CD4-positive, alpha-beta T cell treated with Interleukin-17A for 4 hours (primary cell): Measurements from ENCODE around the gene PCNX1.
A peak's percentile ranks its signal among the peaks of the same experiment; 100 is the strongest.

Experiments
- DNase-seq: peaks from one replicate; pipeline ENCODE4 v3.0.0-alpha.2; 2020; ENCODE audit warnings: mixed read lengths

Gene PCNX1

GRCh38 chr14:70889555-70889954, 17.7 kb upstream of the PCNX1 start:
- no peak for DNase-seq

DNA sequence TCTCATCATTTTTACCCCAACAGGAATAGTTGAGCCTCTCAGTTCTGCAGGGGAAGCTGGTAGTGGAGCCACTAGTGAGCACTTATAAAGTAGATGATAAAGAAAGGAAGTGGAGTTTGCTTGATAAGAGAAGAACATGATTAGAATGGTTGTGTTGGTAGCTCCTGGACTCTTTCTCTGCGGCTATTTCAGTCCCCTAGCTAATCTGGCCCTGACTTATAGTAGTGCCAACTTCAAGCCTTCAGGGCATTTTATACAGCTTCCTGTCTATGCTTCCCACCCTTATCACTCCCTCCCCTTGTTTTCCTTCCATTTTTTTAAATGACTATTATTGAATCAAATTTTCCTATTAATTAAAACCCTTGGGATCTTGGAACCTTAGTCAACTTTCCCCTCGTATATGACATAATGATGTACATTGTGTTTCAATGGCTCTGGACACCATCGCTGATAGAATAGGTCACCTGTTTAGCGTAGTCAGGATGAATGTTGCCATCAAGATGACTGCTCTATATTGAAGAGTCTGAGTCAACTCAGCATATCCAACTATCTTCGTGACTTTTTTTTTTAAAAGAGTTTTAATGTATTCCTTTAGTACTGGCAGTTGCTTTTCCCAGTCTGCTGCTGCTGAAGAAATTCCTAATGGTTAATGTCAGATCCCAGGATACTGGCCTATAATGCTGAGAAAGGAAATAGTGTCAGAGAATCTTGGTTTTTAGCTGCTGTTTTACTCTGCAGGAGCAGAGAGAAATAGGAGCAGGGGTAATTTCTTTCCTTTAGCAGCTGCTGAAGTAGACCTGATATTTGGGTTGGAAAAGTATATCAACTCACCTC, 16.2 kb upstream of the PCNX1 start:
- no peak for DNase-seq

GRCh38 chr14:70891737-70892136, 15.5 kb upstream of the PCNX1 start:
- DNase-seq, result no peak

DNA sequence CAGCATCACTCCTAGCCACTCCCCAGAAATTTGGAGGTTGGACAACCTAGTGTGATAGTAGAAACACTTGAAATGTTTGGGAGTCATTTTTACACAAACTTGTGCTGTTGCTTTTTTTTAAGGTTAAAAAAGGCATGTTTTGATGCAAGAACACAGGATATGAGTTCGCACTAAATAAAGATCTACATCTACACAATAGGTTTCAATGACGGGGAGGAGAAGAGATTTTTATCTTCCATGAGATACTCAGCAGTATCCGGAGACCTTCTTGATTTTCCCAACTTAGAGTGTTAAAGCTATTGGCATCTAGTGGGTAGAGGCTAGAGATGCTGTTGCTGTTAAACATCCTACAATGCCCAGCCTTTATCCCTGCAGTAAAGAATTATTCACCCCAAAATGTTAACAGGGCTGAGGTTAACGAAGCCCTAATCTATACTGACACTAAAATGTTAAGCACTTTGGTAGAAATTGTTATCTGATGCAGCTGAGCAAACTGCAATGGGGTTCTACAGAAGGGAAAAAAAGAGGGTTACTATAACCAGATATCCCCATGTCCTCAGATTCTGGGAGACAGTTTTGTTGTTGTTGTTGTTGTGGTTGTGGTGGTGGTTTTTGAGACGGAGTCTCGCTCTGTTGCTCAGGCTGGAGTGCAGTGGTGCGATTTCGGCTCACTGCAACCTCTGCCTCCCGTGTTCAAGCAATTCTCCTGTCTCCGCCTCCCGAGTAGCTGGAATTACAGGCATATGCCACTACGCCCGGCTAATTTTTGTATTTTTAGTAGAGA, 14.0 kb upstream of the PCNX1 start:
- no peak for DNase-seq

- DNase-seq, result peak; percentile 27
Measured at GRCh38 chr14:70893858-70894291, 13.4 kb upstream of the PCNX1 start.

DNA sequence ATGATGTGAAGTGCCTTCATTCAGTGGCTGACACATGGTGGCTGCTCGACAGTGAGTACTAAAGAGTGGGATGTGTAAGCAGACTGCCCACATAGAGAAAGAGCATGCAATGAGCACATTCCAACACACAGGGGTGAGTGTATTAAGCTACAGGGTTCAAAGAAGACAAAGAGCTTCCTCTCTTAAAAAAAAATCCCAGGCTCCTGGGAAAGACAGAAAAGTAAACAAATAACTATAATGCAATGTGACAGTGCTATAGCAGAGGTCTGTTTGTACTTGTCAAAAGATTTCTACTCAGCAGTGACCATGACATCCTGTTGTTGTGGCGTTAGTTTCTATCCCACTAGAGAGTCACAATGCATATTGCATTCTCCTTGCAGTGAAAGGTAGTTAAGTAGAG, 12.4 kb upstream of the PCNX1 start:
- DNase-seq, result no peak

DNA sequence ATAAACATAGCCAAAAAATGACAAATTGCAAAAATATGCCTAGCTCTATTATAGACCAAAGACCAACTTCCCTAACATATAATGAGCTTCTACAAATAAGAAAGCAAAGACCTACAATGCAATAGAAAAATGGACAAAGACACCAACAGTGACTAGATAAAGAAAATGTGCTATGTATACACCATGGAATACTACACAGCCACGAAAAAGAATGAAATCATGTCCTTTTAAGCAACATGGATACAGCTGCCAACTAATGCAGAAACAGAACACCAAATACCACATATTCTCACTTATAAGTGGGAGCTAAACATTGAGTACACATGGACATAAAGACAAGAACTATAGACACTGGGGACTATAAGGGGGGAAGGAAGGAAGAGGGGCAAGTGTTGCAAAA, 10.9 kb upstream of the PCNX1 start:
- DNase-seq, result no peak

DNA sequence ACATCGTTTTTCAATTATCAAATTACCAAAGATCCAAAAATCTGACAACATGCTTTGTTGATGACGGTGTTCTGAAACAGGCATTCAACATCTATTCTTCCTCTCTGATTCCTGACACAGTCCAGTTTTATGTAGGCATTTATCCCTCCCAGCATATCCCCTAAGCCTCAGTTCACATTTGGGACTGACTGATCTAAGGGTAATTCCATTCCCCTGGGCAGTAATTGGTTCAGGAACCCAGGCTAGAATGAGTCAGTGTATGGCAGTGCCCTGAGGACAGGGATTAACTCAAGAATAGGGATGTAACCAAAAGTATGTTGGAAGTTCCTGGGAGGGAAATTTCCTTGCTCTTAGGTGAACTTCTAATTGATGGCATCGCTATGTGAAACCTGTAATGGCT, 10.3 kb upstream of the PCNX1 start:
- DNase-seq, result no peak

DNA sequence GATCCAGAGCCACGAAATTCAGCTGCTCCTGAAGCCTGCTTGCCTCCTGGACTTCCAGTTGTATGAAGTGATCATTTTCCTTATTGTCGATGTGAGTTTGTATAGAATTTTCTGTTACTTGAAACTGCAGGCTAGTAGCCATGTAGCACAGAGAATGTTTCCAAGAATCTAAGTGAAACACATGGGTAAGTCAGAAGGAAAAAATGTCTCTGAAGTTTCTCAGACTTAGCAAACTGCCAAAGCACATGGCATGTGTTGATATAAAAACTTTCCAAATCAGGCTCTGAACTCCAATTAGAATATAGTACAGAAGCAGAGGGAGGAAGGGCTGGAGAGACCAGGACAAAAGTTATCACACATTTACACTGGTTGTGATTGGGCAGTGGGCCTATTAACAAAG, 9.8 kb upstream of the PCNX1 start:
- DNase-seq, result no peak

DNA sequence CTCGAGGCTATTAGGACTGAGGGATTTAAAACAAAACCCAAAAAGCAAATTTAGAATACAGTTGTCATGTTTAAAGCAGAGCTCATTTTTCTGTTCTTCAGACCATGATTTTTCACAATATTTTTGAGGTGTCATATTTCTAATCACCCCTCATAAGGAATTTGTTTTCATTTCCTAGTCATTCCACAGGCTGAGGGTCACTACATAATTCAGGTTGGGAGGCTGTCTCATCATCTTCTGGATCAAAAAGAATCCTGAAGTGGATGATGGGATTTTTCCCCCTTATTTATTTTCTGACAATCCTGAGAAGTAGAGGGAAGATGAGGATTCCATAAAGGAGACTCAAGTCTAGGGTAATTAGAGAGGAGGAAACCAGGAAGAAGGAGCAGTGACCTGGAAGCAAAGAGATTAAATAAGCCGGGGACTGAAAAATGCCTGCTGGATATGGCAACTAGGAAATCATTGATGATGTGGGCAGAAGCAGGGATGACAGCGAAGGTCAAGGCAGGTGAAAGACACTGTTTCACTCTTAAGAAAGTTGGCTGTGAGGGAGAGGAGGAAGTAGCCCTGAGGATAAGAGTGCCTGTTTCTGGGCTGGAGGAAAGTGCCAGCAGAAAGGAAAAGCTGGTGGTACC, 9.0 kb upstream of the PCNX1 start:
- no peak for DNase-seq

GRCh38 chr14:70901269-70901668, 6.0 kb upstream of the PCNX1 start:
- no peak for DNase-seq

- DNase-seq, result no peak
Measured at GRCh38 chr14:70902184-70902583, 5.1 kb upstream of the PCNX1 start.

DNA sequence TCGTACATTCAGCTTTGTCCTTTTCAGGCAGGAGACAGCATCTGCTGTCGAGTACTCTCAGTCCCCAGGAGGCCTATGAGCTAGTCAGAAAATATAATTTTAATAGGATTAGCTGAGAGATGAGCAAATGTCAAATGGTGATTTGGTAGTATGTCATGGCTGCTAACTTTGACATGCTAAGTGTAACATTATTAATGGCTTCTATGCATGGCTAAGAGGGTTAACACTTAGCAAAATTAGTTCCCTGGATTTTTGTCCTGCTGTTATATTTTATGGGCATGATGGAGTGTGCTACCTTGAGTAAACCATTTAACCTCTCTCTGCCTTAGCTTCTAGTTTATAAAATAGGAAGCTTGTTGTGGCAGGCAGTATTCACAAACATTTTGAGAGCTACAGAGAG, 2.9 kb upstream of the PCNX1 start:
- no peak for DNase-seq

DNA sequence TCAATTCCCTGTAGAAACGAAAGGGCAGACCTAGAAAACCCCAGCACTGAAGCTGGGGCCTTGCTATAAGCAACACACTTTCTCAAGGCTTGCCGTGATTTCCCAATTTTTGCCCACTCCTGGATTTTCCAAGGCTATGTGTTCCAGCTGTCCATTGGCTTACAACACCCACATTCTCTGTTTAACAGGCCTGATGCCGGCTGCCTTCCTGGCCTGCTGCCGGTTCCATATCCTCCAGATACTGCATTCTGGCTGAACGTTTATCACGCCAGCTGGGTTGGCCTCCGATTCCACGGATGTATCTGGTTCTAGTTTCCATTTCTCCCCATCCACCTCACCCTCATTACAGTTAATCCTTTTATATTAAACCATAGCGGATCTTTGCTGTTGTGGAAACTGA, 2.0 kb upstream of the PCNX1 start:
- DNase-seq, result no peak

DNA sequence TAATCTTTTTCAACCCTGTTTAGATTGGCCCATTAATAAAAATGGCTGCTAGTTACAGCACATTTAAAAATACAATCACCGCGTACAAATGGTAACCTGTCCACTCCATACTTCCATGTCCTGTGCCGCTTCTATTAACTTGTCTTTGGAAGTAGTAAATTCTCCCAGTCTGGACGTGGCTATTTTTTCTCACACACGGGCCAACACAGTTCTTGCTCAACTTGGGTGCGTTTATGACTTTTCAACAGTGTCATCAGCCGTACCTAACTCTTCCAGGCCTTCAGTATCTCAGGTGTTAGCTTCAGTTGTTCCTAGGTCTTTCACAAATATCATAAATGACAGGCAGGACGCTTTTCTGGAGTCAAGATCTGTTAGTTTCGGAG, 475 bp upstream of the PCNX1 start:
- no peak for DNase-seq

GRCh38 chr14:70907996-70908934, 1.0 kb downstream of the PCNX1 start:
- DNase-seq, result peak; percentile 63

GRCh38 chr14:70908935-70909641, 1.8 kb downstream of the PCNX1 start:
- no peak for DNase-seq

DNA sequence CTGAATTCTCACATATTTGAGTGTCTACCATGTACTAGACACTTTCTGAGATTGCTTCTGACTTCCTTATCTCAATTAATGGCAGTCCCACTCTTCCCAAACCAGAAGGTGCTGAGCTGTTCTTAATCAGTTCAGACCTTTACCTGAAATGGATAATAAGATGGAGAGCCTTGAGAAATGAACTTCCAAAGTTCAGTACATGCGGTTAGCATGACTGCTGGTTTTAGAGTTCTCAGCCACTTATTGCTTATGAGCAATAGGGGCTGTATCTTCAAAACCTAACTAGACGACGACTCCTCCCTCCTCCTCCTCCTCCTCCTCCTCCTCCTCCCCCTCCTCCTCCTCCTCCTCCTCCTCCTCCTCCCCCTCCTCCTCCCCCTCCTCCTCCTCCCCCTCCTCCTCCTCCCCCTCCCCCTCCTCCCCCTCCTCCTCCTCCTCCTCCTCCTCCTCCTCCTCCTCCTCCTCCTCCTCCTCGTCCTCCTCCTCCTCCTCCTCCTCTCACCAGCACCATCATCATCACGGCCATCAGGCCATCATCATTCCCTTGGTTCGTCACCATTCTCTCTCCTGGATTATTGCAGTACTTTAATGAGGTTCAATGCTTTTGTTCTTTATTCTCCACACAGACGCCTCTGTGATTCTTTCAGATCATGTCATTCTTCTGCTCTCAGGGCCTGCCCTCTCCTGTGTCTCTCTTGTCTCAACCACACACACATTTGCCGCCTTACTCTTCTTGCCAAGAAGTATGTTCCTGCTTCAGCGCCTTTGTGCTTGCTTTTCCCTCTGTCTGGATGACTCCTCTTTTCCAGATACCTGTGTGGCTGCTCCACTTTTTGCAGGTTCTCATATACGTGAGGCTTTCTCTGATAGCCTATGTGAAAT, 2.7 kb downstream of the PCNX1 start:
- DNase-seq, result peak; percentile 31

DNA sequence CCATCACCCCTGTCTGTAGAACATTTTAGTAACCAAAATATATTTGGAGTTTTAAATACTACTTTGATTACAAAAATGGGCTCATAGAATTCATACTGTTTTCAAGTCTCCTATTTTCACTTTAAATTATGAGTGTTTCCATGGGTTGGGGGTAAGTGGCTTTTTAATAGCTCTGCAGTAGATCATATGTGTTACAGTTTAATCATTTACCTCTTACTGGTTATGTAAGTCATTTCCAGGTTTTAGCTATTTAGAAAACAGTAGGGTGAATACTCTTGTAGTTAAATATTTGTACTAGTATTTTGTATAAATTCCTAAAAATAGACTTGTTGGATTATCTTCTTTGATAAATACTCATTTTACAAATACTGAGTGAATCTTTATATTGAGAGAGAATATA, 8.2 kb downstream of the PCNX1 start:
- DNase-seq, result no peak

GRCh38 chr14:70916300-70916699, 9.0 kb downstream of the PCNX1 start:
- DNase-seq, result no peak

- no peak for DNase-seq
Measured at GRCh38 chr14:70916799-70917198, 9.5 kb downstream of the PCNX1 start.
